Left ventricle myocardium inferior (tissue), 1 donor: ENCODE measurements around the gene IP6K1. TPM values are rescaled to one million over a fixed set of nuclear protein-coding genes. Genes with fewer than 3 reads are reported as not detected.

Experiments
- DNase-seq: peaks from one replicate; pipeline ENCODE4 v3.0.0-alpha.2; 2020
- H3K27ac ChIP-seq: fragments of 200-600 bp; replicated peaks from 2 replicates; pipeline ENCODE4 v1.8.0; 2021
- H3K27me3 ChIP-seq: fragments of 200-600 bp; 2 replicates; pipeline ENCODE4 v1.8.0; 2021; ENCODE audit warnings: low read depth
- H3K36me3 ChIP-seq: fragments of 200-600 bp; 2 replicates; pipeline ENCODE4 v1.8.0; 2021
- H3K4me1 ChIP-seq: fragments of 200-600 bp; 2 replicates; pipeline ENCODE4 v1.8.0; 2021
- H3K4me3 ChIP-seq: fragments of 200-600 bp; 2 replicates; pipeline ENCODE4 v1.8.0; 2021; ENCODE audit warnings: mild to moderate bottlenecking, moderate library complexity
- H3K9me3 ChIP-seq: fragments of 200-600 bp; replicated peaks from 2 replicates; pipeline ENCODE4 v1.8.0; 2021
- intact Hi-C: fragments of 100-400 bp; cut with micrococcal nuclease; formaldehyde crosslinking; loops from one replicate; pipeline ENCODE4 v1.11.0; 2022
- total RNA-seq: library from RNA; stranded (reverse); fragmentation: NEBNext Ultra II Directional; extraction: Animal tissue kit (Norgen Biotek cat#: 25700); gene quantifications from one replicate; pipeline ENCODE4 v1.2.1, GENCODE V29; 2021
- TF ChIP-seq, protein P1 (sequence below): fragments of 200-600 bp; IDR thresholded peaks from 2 replicates; pipeline ENCODE4 v1.8.0; 2021; ENCODE audit warnings: antibody characterized with exemption, mild to moderate bottlenecking, borderline replicate concordance
- donor health status: DM: no; HTN: yes; CAD: no; lungs with severe emphysema.

Gene IP6K1
- total RNA-seq, 1 donor from 2014 or later, result 16.9 TPM

DNA sequence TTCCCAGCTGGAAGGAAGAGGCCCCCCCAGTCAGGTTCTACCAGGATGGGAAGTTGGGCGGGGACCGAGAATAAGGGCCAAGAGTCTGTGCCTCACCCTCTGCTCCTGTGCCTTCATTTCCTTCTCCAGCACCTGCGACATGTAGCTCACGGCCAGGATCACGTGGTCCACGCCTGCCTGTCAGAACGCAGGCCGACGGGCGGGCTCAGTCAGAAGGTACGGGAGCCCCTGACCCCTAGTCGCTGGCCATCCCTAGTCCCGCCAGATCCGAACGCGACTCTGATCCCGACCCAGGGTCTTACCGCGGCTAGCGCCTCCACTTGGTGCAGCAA is 63.1 kb downstream of the IP6K1 start:
- intact Hi-C loops, result no loop called here
- peak; percentile 51 for DNase-seq
- H3K4me1 ChIP-seq, result peaks cover 60% of the 10 kb centered on the region
- peak overlapping the region; percentile 96 for H3K4me3 ChIP-seq
- H3K9me3 ChIP-seq, result no peaks in the 10 kb centered on the region
- H3K27me3 ChIP-seq, result no peaks in the 10 kb centered on the region
- peaks cover 52% of the 10 kb centered on the region for H3K36me3 ChIP-seq
- peak overlapping the region; percentile 96 for H3K27ac ChIP-seq
- TF ChIP-seq, protein P1, sequence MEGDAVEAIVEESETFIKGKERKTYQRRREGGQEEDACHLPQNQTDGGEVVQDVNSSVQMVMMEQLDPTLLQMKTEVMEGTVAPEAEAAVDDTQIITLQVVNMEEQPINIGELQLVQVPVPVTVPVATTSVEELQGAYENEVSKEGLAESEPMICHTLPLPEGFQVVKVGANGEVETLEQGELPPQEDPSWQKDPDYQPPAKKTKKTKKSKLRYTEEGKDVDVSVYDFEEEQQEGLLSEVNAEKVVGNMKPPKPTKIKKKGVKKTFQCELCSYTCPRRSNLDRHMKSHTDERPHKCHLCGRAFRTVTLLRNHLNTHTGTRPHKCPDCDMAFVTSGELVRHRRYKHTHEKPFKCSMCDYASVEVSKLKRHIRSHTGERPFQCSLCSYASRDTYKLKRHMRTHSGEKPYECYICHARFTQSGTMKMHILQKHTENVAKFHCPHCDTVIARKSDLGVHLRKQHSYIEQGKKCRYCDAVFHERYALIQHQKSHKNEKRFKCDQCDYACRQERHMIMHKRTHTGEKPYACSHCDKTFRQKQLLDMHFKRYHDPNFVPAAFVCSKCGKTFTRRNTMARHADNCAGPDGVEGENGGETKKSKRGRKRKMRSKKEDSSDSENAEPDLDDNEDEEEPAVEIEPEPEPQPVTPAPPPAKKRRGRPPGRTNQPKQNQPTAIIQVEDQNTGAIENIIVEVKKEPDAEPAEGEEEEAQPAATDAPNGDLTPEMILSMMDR, result no peak

GRCh38 chr3:49722896-49723295 is 63.4 kb downstream of the IP6K1 start:
- H3K4me1 ChIP-seq, result peaks cover 62% of the 10 kb centered on the region
- H3K36me3 ChIP-seq, result peaks cover 49% of the 10 kb centered on the region
- H3K4me3 ChIP-seq, result peak overlapping the region; percentile 96
- H3K27me3 ChIP-seq, result no peaks in the 10 kb centered on the region
- intact Hi-C loops, result no loop called here
- DNase-seq, result peak; percentile 18
- TF ChIP-seq, protein P1, result no peak
- H3K9me3 ChIP-seq, result no peaks in the 10 kb centered on the region
- H3K27ac ChIP-seq, result peak overlapping the region; percentile 96

DNA sequence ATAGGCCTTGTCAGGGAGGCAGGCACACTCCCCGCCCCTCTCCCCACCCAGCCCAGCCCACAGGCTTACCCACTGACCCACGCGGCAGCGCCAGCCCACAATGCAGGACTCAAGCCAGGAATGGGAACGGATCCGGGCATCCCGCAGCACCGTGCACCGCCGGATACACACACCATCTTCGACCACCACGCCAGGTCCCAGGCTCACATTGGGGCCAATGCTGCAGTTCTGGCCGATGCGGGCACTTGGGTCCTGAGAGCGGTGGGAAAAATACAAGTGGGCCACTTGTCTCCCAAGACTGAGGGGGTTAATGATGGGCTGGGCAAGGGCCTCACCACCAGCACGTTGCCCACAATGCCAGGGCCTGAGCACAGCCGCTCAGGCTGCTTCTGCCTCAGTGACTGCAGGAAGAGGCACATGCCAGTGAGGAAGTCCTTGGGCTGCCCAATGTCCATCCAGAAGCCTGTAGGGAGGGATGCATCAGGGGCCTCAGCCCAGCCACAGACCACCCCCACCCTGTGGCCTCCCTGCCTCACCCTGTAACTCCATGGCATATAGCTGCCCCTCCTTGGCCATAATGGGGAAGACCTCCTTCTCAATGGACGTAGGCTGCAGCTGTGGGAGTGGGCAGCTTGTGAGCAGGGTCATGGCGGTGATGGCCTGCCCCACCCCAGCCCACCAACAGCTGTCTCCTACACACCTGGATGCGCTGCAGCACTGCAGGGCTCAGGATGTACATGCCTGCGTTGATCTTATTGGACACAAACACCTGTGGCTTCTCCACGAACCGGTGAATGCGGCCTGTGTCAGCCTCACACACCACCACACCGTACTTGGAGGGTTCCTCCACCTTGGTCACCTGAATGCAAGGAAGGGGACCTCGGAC is 64.2 kb downstream of the IP6K1 start:
- peaks cover 41% of the 10 kb centered on the region for H3K36me3 ChIP-seq
- intact Hi-C loops, result no loop called here
- H3K9me3 ChIP-seq, result no peaks in the 10 kb centered on the region
- H3K27me3 ChIP-seq, result no peaks in the 10 kb centered on the region
- H3K4me3 ChIP-seq, result peak overlapping the region; percentile 96
- peak overlapping the region; percentile 96 for H3K27ac ChIP-seq
- DNase-seq, result no peak
- TF ChIP-seq, protein P1, result no peak
- peaks cover 62% of the 10 kb centered on the region for H3K4me1 ChIP-seq

DNA sequence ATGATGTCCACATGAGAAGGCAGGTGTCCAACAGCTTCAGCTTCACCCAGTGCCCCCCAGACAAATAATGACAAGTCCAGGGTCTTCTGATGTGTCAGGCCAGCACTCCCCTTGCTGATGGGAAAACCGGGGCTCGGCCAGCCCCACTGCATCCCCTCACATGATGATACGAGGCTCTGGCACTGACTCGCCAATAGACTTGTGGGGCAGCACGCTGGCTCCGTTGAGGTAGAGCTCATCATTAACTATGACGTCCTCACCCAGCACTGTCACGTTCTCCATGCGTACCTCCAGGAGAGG is 64.8 kb downstream of the IP6K1 start:
- intact Hi-C loops, result no loop called here
- TF ChIP-seq, protein P1, result no peak
- no peaks in the 10 kb centered on the region for H3K9me3 ChIP-seq
- no peak overlapping the region for H3K4me3 ChIP-seq
- no peak for DNase-seq
- no peaks in the 10 kb centered on the region for H3K27me3 ChIP-seq
- H3K36me3 ChIP-seq, result peaks cover 38% of the 10 kb centered on the region
- H3K4me1 ChIP-seq, result peaks cover 62% of the 10 kb centered on the region
- H3K27ac ChIP-seq, result no peak overlapping the region

DNA sequence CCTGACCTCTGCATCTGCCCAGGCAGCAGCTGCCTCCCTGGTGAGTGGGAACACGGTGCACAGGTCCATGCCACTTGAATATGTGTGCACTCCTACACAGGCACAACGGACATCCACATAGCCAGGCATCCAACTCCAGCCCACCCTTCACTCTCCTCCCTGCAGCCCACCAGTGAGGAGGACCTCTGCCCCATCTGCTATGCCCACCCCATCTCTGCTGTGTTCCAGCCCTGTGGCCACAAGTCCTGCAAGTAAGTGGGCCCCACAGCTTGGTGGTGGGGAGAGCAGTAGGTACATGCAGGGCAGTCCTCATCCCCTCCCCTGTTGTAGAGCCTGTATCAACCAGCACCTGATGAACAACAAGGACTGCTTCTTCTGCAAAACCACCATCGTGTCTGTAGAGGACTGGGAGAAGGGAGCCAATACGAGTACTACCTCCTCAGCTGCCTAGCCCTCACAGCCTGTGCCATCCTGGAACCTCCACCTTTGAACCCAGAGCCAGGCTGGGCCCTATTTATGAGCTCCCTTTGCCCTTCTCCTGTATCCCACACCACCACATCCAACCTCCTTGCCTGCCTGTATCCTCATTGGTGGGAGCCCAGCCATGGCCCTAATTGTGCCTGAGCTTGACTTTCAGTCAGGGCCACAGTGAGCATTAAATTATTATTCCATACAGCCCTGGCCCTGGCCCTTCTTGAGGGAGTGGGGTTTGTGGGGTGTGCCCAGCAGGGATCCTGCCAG is 65.3 kb downstream of the IP6K1 start:
- Histone ChIP-seq H3K27me3 (no peaks in the 10 kb centered on the region), H3K9me3 (no peaks in the 10 kb centered on the region), H3K4me3 (no peak overlapping the region), H3K27ac (no peak overlapping the region), H3K36me3 (peaks cover 36% of the 10 kb centered on the region), H3K4me1 (peaks cover 62% of the 10 kb centered on the region)
- peak; percentile 14 for DNase-seq
- TF ChIP-seq, protein P1, result no peak
- intact Hi-C loops, result no loop called here
